ENCODE measurements around the gene ZNF593.

The ZNF593 gene

GRCh38 chr1:26169198-26169554 is 532 bp upstream of the ZNF593 start:
- no peak for DNase-seq (ENCODE audit: low spot score)

DNA sequence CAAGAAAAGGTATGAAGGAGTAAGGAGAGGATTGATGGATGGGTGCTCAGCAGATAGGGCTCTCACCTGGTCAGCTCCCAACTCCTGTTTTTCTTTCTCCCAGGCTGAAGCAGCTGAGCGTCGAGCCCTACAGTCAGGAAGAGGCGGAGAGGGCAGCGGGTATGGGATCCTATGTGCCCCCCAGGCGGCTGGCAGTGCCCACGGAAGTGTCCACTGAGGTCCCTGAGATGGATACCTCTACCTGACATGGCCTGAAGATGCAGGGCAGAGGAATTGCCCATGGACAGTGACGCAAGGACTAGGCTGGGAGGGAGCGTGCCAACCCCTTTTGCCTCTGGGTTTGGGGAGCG is 739 bp downstream of the ZNF593 start:
- no peak for DNase-seq (ENCODE audit: low spot score)

GRCh38 chr1:26171084-26172072 is 1.7 kb downstream of the ZNF593 start, which contains the start of gene ZNF593OS:
Gene ZNF593OS (minus strand): TSS chr1:26171832. CDS start chr1:26171661, 171 bp downstream.
- no peak for DNase-seq (ENCODE audit: low spot score)

- no peak for DNase-seq (ENCODE audit: low spot score)
Observed at GRCh38 chr1:26175346-26175745, 5.6 kb downstream of the ZNF593 start.

GRCh38 chr1:26177182-26177684 is 7.5 kb downstream of the ZNF593 start, which contains the start of gene CNKSR1:
Gene CNKSR1 (plus strand): TSS chr1:26177491. CDS start chr1:26177548, 57 bp downstream.
- peak; percentile 86 for DNase-seq (ENCODE audit: low spot score)

DNA sequence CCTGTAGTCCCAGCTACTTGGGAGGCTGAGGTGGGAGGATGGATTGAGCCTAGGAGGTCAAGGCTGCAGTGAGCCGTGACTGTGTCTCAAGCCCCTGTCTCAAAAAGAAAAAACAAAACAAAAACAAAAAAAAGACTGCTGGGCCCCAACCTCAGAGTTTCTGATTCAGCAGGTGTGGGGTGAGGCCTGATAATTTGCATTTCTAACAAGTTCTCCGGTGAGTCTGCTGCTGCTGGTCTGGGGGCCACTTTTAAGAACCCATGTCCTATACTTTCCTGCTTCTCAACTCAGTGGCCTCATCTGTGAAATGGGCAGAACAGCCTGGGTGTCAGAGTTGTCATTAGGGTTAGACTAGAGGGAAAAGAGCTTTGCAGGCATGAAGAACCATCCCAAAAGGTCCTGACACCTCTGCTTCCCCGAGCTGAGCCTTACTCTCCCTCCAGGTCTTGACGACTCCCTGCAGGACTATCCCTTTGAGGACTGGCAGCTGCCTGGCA is 10.3 kb downstream of the ZNF593 start:
- no peak for DNase-seq (ENCODE audit: low spot score)

DNA sequence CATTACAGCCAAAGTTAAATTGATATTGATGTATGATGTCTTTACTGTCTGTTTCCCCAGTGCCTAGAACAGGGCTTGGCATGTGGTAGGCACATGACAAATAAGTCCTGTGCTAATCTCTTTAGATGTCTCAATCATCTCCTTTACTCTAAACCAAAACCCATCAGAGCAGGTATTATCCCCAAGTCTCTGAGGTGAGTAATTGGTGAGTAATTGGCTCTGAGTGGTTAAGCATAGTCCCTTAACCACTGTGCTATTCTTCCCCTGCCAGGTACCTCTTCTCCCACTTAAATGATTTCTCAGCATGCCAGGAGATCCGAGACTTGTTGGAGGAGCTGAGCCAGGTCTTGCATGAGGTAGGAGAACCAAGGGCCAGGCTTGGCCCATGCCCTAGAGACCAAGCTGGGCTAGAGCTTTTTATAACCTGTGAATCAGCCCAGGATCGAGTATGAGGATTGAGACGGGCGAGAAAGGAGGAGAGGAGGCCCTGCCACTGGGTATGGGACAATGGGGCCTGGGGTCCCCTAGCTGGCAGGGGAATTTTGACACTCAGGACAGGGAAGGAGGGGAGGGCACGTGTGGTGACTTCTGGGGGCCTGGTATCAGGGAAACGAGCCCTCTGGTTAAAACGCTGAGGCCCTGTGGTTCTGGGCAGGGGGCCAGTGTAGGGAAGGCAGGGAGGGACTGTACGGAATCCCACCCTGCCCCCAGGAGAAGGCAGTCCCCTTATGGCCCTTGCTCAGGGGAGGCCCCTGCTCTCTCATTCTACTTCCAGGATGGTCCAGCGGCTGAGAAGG is 12.1 kb downstream of the ZNF593 start:
- DNase-seq (ENCODE audit: low spot score) = no peak

GRCh38 chr1:26182383-26182696 is 12.6 kb downstream of the ZNF593 start:
- no peak for DNase-seq (ENCODE audit: low spot score)

GRCh38 chr1:26184086-26184485 is 14.4 kb downstream of the ZNF593 start:
- no peak for DNase-seq (ENCODE audit: low spot score)

DNA sequence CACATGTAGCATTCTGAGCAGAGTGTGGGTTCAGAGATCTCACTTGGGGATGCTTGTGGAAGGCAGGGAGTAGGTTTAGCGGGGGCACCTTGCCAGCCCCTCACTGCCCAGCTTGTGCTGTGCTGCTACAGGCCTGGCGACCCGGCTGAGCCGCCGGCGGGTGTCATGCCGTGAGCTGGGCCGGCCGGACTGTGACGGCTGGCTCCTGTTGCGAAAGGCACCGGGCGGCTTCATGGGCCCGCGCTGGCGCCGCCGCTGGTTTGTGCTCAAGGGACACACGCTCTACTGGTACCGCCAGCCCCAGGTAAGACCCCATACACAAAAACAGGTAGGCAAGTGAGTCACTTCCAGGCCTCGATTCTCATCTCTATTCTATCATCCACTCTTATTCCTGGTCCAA is 15.2 kb downstream of the ZNF593 start:
- no peak for DNase-seq (ENCODE audit: low spot score)

DNA sequence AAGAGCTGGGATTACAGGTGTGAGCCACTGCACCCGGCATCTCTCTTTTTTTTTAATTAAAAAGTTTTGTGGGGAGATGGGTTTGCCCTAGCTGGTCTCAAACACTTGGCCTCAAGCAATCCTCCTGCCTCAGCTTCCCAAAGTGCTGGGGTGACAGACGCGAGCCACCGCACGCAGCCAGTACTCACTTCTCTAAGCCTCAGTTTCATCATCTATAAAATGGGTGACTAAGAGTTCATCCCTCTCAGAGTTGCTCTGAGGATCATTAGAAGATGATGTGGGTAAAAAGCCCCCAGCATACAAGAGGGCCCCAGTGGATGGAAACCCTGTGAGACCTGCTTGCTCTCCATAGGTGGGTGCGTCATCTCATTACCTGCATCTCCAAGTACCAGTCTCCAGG is 18.2 kb downstream of the ZNF593 start:
- DNase-seq (ENCODE audit: low spot score) = no peak

DNA sequence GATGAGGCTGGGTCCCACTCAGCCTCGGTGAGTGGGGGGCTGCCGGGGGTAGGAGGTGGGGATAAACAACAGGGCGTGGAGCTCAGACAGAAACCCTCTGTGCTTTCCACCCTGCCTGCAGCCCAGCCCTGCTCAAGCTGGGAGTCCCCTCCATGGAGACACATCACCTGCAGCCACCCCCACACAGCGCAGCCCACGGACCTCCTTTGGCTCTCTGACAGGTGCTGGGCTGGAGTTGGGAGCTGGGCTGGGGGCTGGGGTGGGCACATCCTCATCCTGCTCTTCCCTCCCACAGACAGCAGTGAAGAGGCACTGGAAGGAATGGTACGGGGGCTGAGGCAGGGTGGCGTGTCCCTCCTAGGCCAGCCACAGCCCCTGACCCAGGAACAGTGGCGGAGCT is 18.8 kb downstream of the ZNF593 start:
- no peak for DNase-seq (ENCODE audit: low spot score)

DNA sequence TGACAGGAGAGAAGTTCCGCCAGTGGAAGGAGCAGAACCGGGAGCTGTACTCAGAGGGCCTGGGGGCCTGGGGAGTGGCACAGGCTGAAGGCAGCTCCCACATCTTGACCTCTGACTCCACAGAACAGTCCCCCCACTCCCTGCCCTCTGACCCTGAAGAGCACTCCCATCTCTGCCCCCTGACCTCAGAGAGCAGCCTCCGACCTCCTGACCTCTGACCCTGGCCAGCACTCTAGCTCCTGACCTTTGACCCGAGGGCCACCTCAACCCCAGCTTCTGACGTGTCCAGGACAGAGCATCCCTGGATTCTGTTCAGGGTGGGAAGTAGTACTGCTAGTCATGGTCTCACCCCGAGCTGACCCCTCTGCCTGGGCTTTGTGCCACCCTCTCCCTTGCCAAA is 19.6 kb downstream of the ZNF593 start:
- DNase-seq (ENCODE audit: low spot score) = no peak

GRCh38 chr1:26189751-26190275 is 20.1 kb downstream of the ZNF593 start:
- no peak for DNase-seq (ENCODE audit: low spot score)

DNA sequence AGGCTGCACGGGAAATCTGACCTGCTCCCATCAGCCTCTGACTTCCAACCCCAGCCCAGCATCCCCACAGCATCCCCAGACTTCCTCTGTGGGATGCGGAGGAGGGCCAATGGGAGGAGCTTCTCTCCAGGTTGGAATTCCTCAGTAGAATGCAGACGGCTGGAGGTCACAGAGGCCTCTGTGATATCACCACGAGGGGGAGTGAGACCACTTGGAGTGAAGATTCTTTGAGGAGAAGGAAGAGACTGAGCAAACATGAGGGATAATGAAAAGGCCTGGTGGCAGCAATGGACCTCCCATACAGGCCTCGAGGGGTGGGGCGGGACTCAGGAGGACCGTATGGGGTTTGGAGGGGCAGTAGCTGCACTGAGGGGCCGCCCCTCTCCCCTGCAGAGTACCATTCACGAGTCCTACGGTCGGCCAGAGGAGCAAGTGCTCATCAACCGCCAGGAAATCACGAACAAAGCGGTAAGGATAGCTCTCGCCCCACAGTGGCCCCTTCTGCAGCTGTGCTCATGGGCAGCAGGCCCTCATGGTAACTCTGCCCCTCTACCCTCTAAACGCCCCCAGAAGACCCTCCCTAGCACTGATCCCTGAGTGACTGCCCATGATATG is 20.8 kb downstream of the ZNF593 start, which contains the start of gene CATSPER4:
Gene CATSPER4, plus strand, starts transcription at position 230 of the 615 bp plus-strand sequence. Its CDS starts 26 bp downstream, at position 256.
- DNase-seq (ENCODE audit: low spot score) = peak; percentile 59

DNA sequence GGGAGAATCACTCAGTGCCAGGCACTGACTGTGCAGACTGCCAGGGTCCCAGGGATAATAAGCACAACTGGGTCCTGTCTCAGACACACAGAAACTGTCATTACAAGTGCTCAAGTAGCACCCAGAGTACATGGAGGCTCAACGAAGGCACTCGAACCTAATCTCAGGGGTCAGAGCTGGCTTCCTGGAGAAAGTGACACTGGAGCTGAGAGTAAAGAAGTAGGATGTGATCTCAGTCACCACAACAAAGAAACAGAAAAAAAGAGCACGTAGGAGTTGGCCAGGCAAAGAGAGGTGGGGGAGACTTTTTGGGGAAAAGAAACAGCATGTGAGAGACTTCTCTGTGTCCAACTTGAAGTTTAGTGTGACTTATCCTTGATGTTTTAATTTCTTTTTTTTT is 22.0 kb downstream of the ZNF593 start:
- DNase-seq (ENCODE audit: low spot score) = no peak

- no peak for DNase-seq (ENCODE audit: low spot score)
Observed at GRCh38 chr1:26195805-26196204, 26.1 kb downstream of the ZNF593 start.

- DNase-seq (ENCODE audit: low spot score) = no peak
Observed at GRCh38 chr1:26197301-26197700, 27.6 kb downstream of the ZNF593 start.

GRCh38 chr1:26197813-26198212 is 28.1 kb downstream of the ZNF593 start:
- DNase-seq (ENCODE audit: low spot score) = no peak

DNA sequence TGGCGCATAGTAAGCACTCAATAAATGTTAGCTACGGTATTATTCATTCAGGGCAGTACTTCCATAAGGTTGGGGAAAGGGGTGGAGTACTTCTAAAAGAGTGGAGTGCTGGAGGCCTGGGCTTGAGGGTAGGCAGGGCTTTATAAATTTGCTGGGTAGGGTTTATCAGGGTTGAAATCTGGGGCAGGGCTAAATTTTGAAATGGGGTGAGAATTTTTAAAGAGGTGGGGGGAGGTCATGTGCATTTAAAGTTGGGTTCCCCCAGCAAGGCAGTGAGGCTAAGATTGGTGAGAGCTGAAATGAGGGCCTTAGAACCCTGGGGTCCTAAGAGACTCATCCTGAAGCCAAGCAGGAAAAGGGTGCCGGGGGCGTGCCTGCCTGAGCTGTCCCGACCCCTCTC is 30.7 kb downstream of the ZNF593 start:
- DNase-seq (ENCODE audit: low spot score) = no peak

GRCh38 chr1:26203642-26204318 is 34.1 kb downstream of the ZNF593 start:
- no peak for DNase-seq (ENCODE audit: low spot score)
